PFSK-1 (cell line): ENCODE results near the gene SLC39A9.

Experiments used
- POLR2AphosphoS5 ChIP-seq: IDR thresholded peaks from 2 replicates; pipeline ENCODE4 v1.6.1; 2012; ENCODE audit warnings: low read depth, mild to moderate bottlenecking, control low read depth, low read length, moderate library complexity
- REST ChIP-seq, 2 experiments: IDR thresholded peaks; 2 replicates each; pipeline versions ENCODE4 v1.6.1 to v1.8.0; 2011 to 2012; ENCODE audit warnings: low read depth in 2 of 2, low read length in 2 of 2, control low read depth in 1 of 2, inconsistent platforms in 1 of 2, mild to moderate bottlenecking in 1 of 2, moderate library complexity in 1 of 2; ENCODE audit not compliant: insufficient read depth in 1 of 2
- SIN3A ChIP-seq: IDR thresholded peaks from 2 replicates; pipeline ENCODE4 v1.6.1; 2012; ENCODE audit warnings: mild to moderate bottlenecking, low read length, moderate library complexity, borderline replicate concordance; ENCODE audit not compliant: insufficient read depth

- no peak for TF ChIP-seq SIN3A
- TF ChIP-seq POLR2AphosphoS5, result no peak
- no peak for TF ChIP-seq REST (IDR thresholded peaks at IDR 0.05; ENCODE audit: insufficient read depth in 1 of 2, low read depth in 2 of 2, low read length in 2 of 2)
Measured at GRCh38 chr14:69487226-69487625, 88.7 kb downstream of the SLC39A9 start.
